Posterior vena cava (tissue), 2 donors: ENCODE results near the gene ZNF672. TPM values are rescaled to one million over a fixed set of nuclear protein-coding genes. Genes with fewer than 3 reads are reported as not detected.
"Not testable (repeated sequence)": the region's sequence is repeated elsewhere in the genome, so short reads cannot be mapped to it uniquely, and the experiment has no call there.

Source experiments
- DNase-seq: peaks from one replicate; pipeline ENCODE4 v3.0.0-alpha.2; 2020; ENCODE audit warnings: low spot score
- intact Hi-C, 2 donors: fragments of 100-400 bp; cut with DNase I; formaldehyde crosslinking; loops; one replicate each; pipeline versions ENCODE4 v1.14.1 to v1.14.2; 2022 to 2023
- total RNA-seq, 2 donors: library from RNA; stranded (reverse); fragmentation: NEBNext Ultra II Directional; extraction: Animal tissue kit (Norgen Biotek cat#: 25700); gene quantifications; one replicate each; pipeline ENCODE4 v1.2.1, GENCODE V29; 2021
- donor health status: DM: yes; HTN: yes; CAD: no.
- donor health status: DM: yes; HTN: yes; CAD: no.

The ZNF672 gene
- total RNA-seq, 2 donors from 2014 or later = 17.6 to 23.4 TPM

DNA sequence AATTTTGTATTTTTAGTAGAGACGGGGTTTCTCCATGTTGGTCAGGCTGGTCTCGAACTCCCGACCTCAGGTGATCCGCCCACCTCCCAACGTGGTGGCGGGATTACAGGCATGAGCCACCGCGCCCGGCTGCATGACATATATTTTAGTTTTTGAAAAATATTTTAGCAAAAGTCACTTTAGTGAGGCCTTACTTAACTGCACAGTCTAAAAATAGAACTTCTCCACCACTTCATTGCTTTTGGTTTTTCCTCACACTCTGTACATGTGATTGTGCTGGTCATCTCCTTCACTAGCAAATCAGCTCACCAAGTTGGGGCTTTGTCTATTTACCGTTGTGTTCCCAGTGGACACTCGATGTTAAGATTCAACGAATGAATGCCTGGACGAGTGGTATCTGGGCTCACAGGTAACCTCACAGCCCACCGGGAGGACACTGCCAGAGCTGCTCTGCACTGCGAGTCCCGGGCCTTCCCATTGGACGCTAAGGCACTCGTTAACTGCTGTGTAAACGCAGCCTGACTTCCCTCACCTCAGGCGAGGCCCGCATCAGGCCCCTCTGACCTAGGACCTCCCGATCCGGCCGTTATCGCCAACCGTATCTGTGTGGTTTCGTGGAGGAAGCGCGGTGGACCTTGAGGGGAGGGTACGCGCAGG lies 34.9 kb downstream of the ZNF672 start:
- intact Hi-C loops = no loop called here
- DNase-seq = no peak

GRCh38 chr1:248873409-248873992 lies 35.5 kb downstream of the ZNF672 start:
- intact Hi-C loops = no loop called here
- peak; percentile 98 for DNase-seq

DNA sequence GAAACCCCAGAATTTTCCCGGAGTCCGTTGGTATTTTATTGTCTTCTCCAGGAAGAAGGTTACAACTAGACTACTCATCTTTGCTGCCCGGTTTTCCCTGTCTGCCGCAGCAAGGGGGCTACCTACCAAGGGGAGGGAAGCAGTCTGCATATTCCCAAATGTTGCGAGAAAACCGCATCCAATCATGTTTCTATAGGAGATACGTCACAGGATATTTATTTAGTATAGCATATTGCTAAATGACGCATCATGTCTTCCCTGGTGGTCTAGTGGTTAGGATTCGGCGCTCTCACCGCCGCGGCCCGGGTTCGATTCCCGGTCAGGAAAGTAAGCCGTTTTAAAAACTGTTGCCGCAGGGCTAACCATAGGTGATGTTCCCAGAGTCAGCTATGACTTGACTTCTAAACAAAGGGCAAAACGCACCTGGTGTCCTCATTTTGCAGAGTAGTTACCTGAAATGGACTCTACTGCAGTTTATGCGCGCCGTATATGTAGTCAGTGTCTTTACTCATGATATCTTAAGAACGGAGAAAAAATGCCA lies 36.0 kb downstream of the ZNF672 start:
- peak; percentile 89 for DNase-seq
- intact Hi-C loops = no loop called here

DNA sequence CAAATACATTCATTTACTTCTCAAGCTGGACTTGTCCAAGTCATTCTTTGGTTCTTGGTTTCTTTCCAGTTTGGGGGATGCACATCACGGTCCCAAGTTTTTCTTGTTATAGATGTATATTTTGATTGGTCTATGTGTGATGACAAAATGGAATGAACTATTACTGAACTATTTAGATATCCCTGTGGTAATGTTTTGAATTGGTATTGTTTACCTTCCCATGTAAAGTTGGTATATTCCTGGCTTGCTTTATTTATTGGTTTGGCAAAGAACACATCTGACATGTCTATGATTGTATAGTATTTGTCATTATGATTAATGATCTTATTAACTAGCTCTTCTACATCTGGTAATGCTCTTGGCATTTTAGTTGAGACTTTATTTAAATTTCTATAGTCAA lies 43.2 kb downstream of the ZNF672 start:
- DNase-seq = no peak
- intact Hi-C loops = no loop called here

GRCh38 chr1:248882427-248882826 lies 44.4 kb downstream of the ZNF672 start:
- DNase-seq, intact Hi-C loops: not testable (repeated sequence)

DNA sequence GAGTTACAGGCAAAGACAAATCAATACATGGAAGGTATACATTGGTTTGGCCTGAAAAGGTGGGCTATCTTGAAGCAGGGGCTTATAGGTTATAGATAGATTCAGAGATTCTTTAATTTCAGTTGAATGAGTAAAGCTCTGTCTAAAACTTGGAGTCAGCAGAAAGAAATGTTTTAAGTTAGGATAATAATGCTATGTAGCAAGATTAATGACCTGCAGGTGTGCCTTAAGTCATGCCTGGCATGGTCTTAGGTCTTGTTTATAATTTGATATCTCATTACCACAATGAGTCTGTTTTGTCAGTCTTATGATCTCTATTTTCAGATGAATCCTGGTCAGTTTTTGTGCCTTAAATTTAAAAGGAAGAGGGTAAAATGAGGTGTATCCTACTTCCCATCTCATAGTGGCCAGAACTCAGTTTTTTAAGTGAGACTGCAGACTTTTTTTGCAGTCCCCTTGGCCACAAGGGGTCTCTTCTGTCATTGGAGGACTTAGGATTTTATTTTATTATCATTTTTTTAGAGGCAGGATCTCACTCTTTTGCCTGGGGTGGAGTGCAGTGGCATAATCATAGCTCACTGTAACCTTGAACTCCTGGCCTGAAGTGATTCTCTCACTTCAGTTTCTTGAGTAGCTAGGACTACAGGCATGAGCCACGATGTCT lies 46.7 kb downstream of the ZNF672 start:
- no peak for DNase-seq
- intact Hi-C loops = no loop called here

DNA sequence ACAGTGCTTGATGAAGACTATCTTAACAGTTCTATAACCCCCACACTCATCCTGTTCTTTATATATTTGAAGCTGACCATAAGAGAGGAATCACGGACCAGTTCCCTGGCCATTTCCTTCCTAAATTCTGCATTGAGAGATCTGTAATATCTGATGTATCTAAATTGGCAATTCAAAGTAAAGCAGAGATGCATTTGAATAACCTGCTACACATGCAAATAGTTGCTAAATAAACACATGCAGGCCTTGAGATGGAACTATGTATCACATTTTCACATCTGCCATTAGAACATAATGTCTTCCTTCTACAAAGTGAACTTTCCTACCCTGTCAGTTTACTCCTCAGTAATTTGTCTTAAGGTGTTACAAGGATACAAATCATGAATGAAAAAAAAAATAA lies 47.6 kb downstream of the ZNF672 start:
- DNase-seq = no peak
- intact Hi-C loops = no loop called here

GRCh38 chr1:248886237-248886895 lies 48.3 kb downstream of the ZNF672 start:
- intact Hi-C loops = no loop called here
- no peak for DNase-seq

GRCh38 chr1:248889914-248890243 lies 51.9 kb downstream of the ZNF672 start:
- intact Hi-C loops = not testable (repeated sequence)

DNA sequence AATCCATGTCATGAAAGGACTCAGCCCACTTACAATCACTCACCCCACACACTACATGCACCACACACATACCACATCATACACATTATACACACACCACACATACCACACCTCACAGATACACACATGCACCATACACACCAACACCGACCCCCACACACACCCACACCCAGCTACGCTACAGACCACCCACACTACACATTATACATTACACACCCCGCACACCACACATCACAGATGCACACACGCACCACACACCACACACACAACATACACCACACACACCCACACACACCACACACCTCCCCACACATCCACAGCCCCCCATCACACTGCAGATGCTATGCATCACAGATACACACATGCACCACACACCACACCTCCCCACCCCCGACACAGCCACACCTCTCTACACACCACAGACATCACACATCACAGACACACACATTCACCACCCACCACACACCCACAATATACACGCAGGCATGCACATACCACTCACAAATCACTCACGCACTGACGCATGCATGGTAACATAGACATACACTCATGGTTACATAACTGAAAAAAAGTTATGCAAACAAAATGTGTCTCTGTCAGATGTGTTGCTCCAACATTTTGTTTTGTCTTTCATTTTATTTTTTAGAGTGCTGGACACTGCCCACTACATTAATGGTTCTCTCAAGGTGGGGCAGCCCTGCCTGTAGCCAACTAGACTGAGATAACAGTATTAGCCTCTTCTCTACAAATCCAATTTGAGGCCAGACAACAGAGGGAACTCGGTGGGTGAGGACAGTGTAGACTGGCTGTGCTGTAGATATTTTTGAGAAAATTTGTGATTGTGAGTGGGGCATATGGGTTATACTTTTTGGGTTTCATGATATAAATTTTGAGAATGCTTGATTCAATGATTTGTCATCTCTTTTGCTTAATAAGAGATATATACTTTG lies 52.8 kb downstream of the ZNF672 start:
- intact Hi-C loops = no loop called here
- no peak for DNase-seq

More at GRCh38 chr1:248889914-248890243, 51.9 kb downstream of the ZNF672 start:
- not testable (repeated sequence) for DNase-seq

GRCh38 chr1:248891758-248892157 lies 53.7 kb downstream of the ZNF672 start:
- intact Hi-C loops = no loop called here
- DNase-seq = no peak

GRCh38 chr1:248892590-248892989 lies 54.6 kb downstream of the ZNF672 start:
- intact Hi-C loops = no loop called here
- no peak for DNase-seq

GRCh38 chr1:248894837-248895236 lies 56.8 kb downstream of the ZNF672 start:
- intact Hi-C loops = no loop called here
- DNase-seq = no peak

- intact Hi-C loops = no loop called here
- no peak for DNase-seq
Measured at GRCh38 chr1:248897412-248898337, 59.7 kb downstream of the ZNF672 start.
